H1 (cell line): Measurements from ENCODE around the gene FSD1L. TPM values are rescaled to one million over a fixed set of nuclear protein-coding genes. Genes with fewer than 3 reads are reported as not detected.
A peak's percentile ranks its signal among the peaks of the same experiment; 100 is the strongest.

Experiments used
- ASH2L ChIP-seq: fragments of 200-600, 300-600 bp; sonication (generic); IDR thresholded peaks from one replicate; pipeline ENCODE4 v1.7.1; 2017; ENCODE audit warnings: low read length
- ATF2 ChIP-seq: IDR thresholded peaks from 2 replicates; pipeline ENCODE4 v1.6.1; 2012; ENCODE audit warnings: low read length, inconsistent platforms
- CTCF ChIP-seq, 3 experiments: IDR thresholded peaks; 1 replicate in 2 of 3; 2 replicates in 1 of 3; pipeline versions ENCODE4 v1.5.1 to v1.6.1; 2011; ENCODE audit warnings: low read length in 3 of 3, mild to moderate bottlenecking in 3 of 3, inconsistent platforms in 2 of 3, low read depth in 1 of 3, moderate library complexity in 1 of 3; ENCODE audit not compliant: insufficient read depth in 1 of 3; ENCODE audit errors: control extremely low read depth in 1 of 3
- E2F6 ChIP-seq: IDR thresholded peaks from 2 replicates; pipeline ENCODE4 v1.6.1; 2012; ENCODE audit warnings: inconsistent platforms
- GABPA ChIP-seq: IDR thresholded peaks from 2 replicates; pipeline ENCODE4 v1.6.1; 2011; ENCODE audit warnings: mild to moderate bottlenecking, low read length, moderate library complexity, borderline replicate concordance; ENCODE audit not compliant: insufficient read depth
- HDAC2 ChIP-seq, 2 experiments: fragments of 300-600 bp in 1 of 2; sonication (generic) in 1 of 2; IDR thresholded peaks; 2 replicates each; pipeline ENCODE4 v1.6.1; 2011 to 2012; ENCODE audit warnings: low read depth in 2 of 2, low read length in 2 of 2, mild to moderate bottlenecking in 2 of 2, moderate library complexity in 2 of 2, borderline replicate concordance in 1 of 2, inconsistent platforms in 1 of 2
- JUN ChIP-seq: IDR thresholded peaks from 2 replicates; pipeline ENCODE4 v1.6.1; 2011; ENCODE audit warnings: low read depth, mild to moderate bottlenecking, improper control_type of control experiment, low read length
- KDM4A ChIP-seq: IDR thresholded peaks from one replicate; pipeline ENCODE4 v1.7.1; 2012; ENCODE audit warnings: low read depth, mild to moderate bottlenecking, moderate library complexity, low read length, inconsistent platforms; ENCODE audit not compliant: severe bottlenecking
- MAFK ChIP-seq: IDR thresholded peaks from 2 replicates; pipeline ENCODE4 v1.6.1; 2012; ENCODE audit warnings: low read depth, mild to moderate bottlenecking, improper control_type of control experiment, low read length
- MAX ChIP-seq: IDR thresholded peaks from 2 replicates; pipeline ENCODE4 v1.6.1; 2012; ENCODE audit warnings: inconsistent platforms
- RAD21 ChIP-seq, 2 experiments: IDR thresholded peaks in 1 of 2; conservative IDR thresholded peaks in 1 of 2; 2 replicates each; pipeline ENCODE4 v1.6.1; 2011; ENCODE audit warnings: low read depth in 2 of 2, low read length in 2 of 2, improper control_type of control experiment in 1 of 2, inconsistent platforms in 1 of 2, mild to moderate bottlenecking in 1 of 2, moderate library complexity in 1 of 2
- SP2 ChIP-seq: IDR thresholded peaks from 2 replicates; pipeline ENCODE4 v1.6.1; 2012; ENCODE audit warnings: mild to moderate bottlenecking, low read length, inconsistent platforms
- TAF1 ChIP-seq: IDR thresholded peaks from 2 replicates; pipeline ENCODE4 v1.6.1; 2011; ENCODE audit warnings: mild to moderate bottlenecking, low read depth, low read length
- TAF7 ChIP-seq: optimal IDR thresholded peaks from 2 replicates; pipeline ENCODE3; 2011; ENCODE audit warnings: low read depth, mild to moderate bottlenecking, inconsistent platforms, low read length, moderate library complexity, borderline replicate concordance
- TEAD4 ChIP-seq: IDR thresholded peaks from 2 replicates; pipeline ENCODE4 v1.6.1; 2012; ENCODE audit warnings: low read depth, low read length, inconsistent platforms, mixed read lengths
- polyA plus RNA-seq, 7 experiments: library from polyadenylated mRNA; depleted of rRNA in 3 of 7; stranded (reverse) in 5 of 7; unstranded in 2 of 7; fragments of >200 nt in 5 of 7; fragments of 200-250 nt in 2 of 7; gene quantifications; 1 replicate in 5 of 7; 2 replicates in 1 of 7; 4 replicates in 1 of 7; pipeline versions ENCODE4 v1.2.1 to v1.2.3, GENCODE V29; 2011 to 2013; ENCODE audit warnings: missing spikeins in 2 of 7, mixed read lengths in 2 of 7
- total RNA-seq: library from RNA; stranded (reverse); fragmentation: NEBNext Ultra II Directional; extraction: Animal tissue kit (Norgen Biotek cat#: 25700); gene quantifications from 2 replicates; pipeline ENCODE4 v1.2.1, GENCODE V29; 2021

Gene FSD1L
- total and polyA plus RNA-seq, 2 of the 8 experiments (the other 6 are each of a cell fraction or from before 2014, with no cell fraction given): 0.91 to 4.8 TPM

DNA sequence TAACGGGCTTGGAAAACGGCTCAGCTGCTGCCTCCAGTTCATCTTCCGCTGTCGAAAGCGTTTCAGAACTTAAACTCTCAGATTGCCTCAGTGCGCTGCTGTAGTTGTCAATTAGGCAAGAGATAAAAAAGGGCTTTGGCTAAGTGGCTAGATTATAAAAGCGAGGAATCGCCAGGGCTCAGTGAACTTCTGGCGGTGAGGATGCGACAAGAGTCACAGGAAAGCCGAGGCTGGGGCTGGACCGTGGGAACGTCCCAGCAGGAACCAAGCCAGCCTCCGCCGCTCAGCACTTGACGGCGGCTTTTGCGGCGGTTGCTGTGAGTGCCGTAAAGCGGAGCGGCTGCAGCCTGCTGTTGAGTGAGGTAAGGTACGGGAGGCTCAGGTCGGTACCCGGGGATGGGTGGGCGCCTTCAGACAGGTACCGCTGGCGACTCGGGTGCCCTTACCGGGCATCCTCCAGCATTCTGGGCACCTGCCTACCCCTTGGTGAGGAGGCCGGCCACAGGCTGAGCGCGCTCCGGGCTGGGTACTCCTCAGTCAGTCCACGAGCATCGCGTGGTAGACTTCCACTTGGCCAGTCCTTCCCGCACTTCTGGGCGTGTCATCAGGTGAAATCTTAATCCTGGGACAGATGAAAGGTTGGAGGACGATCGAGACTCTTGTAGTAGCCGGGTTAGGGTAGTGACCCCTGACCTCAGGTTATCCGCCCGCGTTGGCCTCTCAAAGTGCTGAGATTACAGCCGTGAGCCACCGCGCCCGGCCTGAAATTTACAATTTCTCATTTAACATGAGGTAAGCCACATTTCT lies 110.2 kb downstream of the FSD1L start, which contains the start of gene FKTN (continued):
- TF ChIP-seq ATF2 (no peak), MAX (peak; percentile 55), MAFK (no peak), JUN (no peak), GABPA (no peak), CTCF (IDR thresholded peaks at IDR 0.05; ENCODE audit: control extremely low read depth in 1 of 3, insufficient read depth in 1 of 3, low read depth in 1 of 3, low read length in 3 of 3) (no peak), ASH2L (peak; percentile 74), E2F6 (peak; percentile 66; the same call in 1 of the 2 replicates), TAF1 (peak; percentile 77), SP2 (no peak), TEAD4 (no peak), KDM4A (peak; percentile 98), TAF7 (no peak), HDAC2 (IDR thresholded peaks at IDR 0.05; ENCODE audit: borderline replicate concordance in 1 of 2, low read depth in 2 of 2, low read length in 2 of 2) (no peak; a peak in 1 of 4 replicates), RAD21 (IDR thresholded peaks at IDR 0.05 in 1 of 2, conservative IDR thresholded peaks at IDR 0.05 in 1 of 2; ENCODE audit: low read depth in 2 of 2, low read length in 2 of 2) (no peak)
